ENCODE data around the gene DLX5.

The DLX5 gene

DNA sequence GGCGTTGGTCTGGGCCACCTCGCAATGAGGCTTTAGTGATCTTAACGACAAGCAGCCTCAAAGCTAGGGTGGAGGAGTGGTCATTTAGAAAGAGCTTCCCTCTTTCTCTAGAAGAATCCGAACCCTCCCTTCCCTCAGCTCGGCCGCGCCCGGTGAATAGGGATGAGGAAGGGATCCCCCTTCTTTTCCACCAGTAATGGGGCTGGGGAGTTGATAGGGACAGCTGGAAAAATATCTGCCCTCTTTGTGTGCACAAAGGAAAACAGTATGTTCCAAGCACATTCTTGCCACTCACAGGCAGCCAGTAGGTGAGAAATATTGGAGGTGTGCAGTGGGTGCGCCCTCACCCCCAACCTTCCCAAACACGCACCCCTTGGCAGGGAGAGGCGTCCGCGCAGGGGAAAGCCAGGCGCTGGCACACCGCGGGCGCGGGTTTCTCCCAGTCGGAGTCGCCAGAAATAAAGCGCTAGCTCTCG, 6.5 kb downstream of the DLX5 start:
- Histone ChIP-seq H3K27me3 (ENCODE audit: insufficient read depth, low read depth, severe bottlenecking) (no peaks in the 10 kb centered on the region), H3K27ac (no peak overlapping the region), H3K4me3 (ENCODE audit: low read depth, low read length) (no peak overlapping the region)

DNA sequence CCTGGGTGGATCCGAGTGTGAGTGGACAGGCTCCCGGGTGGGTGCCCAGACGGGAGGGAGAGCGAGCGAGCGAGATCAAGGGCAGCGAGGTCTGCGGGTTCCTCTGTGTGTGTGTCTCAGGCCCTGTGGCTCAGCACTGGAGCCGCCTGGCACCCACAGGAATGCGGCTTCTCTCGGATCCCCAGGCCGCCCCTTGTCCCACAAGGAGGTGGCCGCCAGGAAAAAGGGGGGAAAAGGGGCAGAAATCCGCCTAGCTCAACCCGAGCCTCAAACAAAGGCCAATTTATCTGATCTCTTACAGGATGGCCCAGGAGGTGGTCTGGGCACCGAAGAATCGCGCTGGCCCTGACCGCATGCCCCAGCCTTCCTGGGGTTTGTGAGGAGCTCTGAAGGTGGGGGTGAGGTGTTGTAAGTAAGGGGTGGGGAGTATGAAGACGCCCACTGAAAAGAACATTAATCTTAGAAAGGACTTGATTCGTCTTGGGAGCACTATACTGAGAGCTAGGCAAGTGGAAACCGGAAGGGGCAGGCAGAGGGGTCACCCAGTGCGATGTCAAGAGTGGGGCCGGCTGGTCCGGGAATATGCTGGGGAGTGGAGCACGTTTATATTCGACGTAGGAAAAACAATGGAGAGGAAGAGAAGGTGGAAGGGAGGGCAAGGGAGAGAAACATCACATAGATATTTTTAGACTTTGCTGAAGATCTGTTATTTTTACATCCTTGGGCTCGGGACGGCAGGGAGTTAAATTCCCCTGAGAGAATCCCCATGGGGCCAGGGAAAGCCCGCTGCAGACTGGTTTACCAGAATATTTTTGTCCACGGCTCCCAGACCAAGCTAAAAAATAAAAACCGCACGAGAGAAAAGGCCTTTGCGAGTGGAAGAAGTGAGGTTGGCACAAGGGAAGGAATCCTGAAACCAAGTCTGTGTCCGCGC, 7.2 kb downstream of the DLX5 start:
- H3K27ac ChIP-seq, result peak overlapping the region; percentile 86
- H3K27me3 ChIP-seq (ENCODE audit: insufficient read depth, low read depth, severe bottlenecking), result no peaks in the 10 kb centered on the region
- peaks cover 3% of the 10 kb centered on the region; the same call in 1 of the 2 replicates for H3K36me3 ChIP-seq
- no peaks in the 10 kb centered on the region for H3K9me3 ChIP-seq (ENCODE audit: severe bottlenecking)
- peak overlapping the region; percentile 70 for H3K4me3 ChIP-seq (ENCODE audit: low read depth, low read length)
- no peak for DNase-seq
- TF ChIP-seq, protein P1, sequence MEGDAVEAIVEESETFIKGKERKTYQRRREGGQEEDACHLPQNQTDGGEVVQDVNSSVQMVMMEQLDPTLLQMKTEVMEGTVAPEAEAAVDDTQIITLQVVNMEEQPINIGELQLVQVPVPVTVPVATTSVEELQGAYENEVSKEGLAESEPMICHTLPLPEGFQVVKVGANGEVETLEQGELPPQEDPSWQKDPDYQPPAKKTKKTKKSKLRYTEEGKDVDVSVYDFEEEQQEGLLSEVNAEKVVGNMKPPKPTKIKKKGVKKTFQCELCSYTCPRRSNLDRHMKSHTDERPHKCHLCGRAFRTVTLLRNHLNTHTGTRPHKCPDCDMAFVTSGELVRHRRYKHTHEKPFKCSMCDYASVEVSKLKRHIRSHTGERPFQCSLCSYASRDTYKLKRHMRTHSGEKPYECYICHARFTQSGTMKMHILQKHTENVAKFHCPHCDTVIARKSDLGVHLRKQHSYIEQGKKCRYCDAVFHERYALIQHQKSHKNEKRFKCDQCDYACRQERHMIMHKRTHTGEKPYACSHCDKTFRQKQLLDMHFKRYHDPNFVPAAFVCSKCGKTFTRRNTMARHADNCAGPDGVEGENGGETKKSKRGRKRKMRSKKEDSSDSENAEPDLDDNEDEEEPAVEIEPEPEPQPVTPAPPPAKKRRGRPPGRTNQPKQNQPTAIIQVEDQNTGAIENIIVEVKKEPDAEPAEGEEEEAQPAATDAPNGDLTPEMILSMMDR (IDR thresholded peaks at IDR 0.05; ENCODE audit: low read depth, low read length), result no peak

More for the DNA sequence above, 6.5 kb downstream of the DLX5 start:
- TF ChIP-seq, protein P1 (IDR thresholded peaks at IDR 0.05; ENCODE audit: low read depth, low read length), result no peak
- no peak for DNase-seq
- no peaks in the 10 kb centered on the region for H3K9me3 ChIP-seq (ENCODE audit: severe bottlenecking)
- peaks cover 3% of the 10 kb centered on the region; the same call in 1 of the 2 replicates for H3K36me3 ChIP-seq

DNA sequence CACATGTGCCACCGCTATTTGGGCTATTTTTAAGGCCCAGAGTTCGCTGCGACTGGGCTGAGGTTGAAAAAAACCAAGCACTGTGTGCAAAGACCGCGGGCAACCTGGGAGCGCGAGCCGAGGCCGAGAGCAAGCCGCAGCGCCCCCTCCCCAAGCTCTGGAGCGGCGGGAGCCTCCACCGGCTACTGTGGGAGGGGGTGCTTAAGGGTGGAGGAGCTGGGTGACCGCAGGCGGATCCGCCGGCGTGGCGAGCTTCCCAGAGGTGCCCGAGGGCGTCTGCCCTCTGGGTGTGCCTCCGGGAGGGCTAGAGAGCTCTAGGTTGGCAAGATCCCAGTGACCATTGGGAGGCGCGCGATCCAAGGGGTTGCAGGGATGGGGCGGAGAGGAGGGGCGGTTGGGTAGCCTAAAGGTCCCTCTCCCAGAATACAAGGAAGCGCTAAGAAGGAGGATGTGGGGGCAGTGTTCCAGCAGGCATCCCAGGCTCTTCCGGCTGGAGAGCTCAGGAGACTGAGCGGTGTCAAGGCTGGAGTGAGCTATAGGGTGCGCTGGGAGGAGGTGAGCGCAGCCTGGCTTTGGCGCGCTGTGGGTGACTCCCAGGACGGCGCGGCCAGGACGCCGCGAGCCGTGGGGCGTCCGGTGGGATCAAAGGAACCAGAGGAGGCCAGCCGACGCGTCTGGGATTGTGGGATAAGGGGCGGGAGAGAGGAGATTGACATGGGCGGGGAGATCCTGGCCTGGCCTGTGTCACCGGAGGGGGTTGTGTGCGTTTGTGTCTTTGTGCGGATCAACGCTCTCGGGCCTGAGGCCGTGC, 8.0 kb downstream of the DLX5 start:
- DNase-seq, result peak; percentile 89
- TF ChIP-seq, protein P1 (IDR thresholded peaks at IDR 0.05; ENCODE audit: low read depth, low read length), result peak; percentile 61
- peaks cover 3% of the 10 kb centered on the region; the same call in 1 of the 2 replicates for H3K36me3 ChIP-seq
- peak overlapping the region; percentile 70 for H3K4me3 ChIP-seq (ENCODE audit: low read depth, low read length)
- H3K27ac ChIP-seq, result peak overlapping the region; percentile 86
- H3K9me3 ChIP-seq (ENCODE audit: severe bottlenecking), result no peaks in the 10 kb centered on the region
- no peaks in the 10 kb centered on the region for H3K27me3 ChIP-seq (ENCODE audit: insufficient read depth, low read depth, severe bottlenecking)

DNA sequence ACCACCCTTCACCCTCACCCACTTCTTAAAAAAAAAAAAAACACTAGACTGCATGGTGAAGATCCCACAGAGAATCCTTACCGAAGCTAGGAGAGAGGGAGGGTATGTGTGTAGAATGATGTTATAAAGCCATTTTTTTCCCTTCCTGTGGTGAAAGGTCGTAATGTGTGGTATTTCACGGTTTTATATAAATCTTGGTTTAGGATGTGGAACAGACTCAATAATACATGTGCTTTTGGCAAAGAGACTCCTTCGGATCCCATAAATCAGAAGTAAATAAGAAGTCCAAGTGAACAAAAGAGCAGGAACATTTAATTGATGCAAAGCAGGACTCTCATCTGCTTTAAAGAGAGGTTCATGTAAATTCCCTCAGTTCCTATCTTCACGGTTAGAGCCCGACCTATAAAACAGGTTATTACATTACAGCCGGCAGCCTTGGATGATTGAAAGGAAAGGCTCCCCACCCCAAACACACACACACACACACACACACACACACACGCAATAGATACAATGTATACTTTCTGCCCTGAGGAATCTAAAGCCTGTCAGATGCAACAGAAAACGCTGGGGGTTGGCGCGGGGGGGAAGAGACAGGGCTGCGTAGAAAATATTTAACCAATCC, 8.8 kb downstream of the DLX5 start:
- TF ChIP-seq, protein P1 (IDR thresholded peaks at IDR 0.05; ENCODE audit: low read depth, low read length), result no peak
- no peak for DNase-seq
- Histone ChIP-seq H3K4me3 (ENCODE audit: low read depth, low read length) (peak overlapping the region; percentile 70), H3K27me3 (ENCODE audit: insufficient read depth, low read depth, severe bottlenecking) (no peaks in the 10 kb centered on the region), H3K9me3 (ENCODE audit: severe bottlenecking) (no peaks in the 10 kb centered on the region), H3K36me3 (peaks cover 7% of the 10 kb centered on the region), H3K27ac (peak overlapping the region; percentile 86)

DNA sequence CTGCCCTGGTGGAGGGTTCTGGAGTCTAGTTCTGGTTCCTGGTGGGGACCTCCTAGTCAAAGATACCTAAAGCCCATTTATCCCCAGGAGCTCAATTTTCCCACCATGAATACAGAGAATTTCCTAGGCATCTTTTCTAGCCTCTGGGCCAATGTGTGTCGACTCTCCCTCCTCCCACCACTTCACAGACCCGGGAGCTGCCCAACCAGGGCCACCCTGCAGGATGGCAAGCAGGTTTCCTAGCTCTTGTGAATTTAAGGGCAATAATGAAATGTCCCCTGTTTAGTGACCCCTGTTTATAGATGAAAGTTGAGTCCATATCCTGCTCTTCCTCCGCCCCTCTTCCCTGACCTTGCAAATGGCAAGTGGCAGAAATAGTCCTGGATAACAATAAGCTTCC, 9.4 kb downstream of the DLX5 start:
- Histone ChIP-seq H3K27ac (no peak overlapping the region), H3K4me3 (ENCODE audit: low read depth, low read length) (no peak overlapping the region), H3K36me3 (peaks cover 7% of the 10 kb centered on the region), H3K27me3 (ENCODE audit: insufficient read depth, low read depth, severe bottlenecking) (no peaks in the 10 kb centered on the region), H3K9me3 (ENCODE audit: severe bottlenecking) (no peaks in the 10 kb centered on the region)
- TF ChIP-seq, protein P1 (IDR thresholded peaks at IDR 0.05; ENCODE audit: low read depth, low read length), result no peak
- no peak for DNase-seq

All from WERI-Rb-1 (cell line).